B cell (primary cell): Measurements from ENCODE around the gene CDH16. TPM values are rescaled to one million over a fixed set of nuclear protein-coding genes. Genes with fewer than 3 reads are reported as not detected.

Source experiments
- ATAC-seq: fragments of 200-7000 bp; cut with Tn5 transposase; one replicate; pipeline ENCODE4 v1.10.0; 2021; ENCODE audit warnings: low read depth, mild to moderate bottlenecking, moderate number of reproducible peaks, moderate library complexity
- CTCF ChIA-PET: fragments of 350-600 bp; sonication (Branson Sonifier 250); formaldehyde crosslinking; loops from one replicate; lab custom pipeline; 2021; ENCODE audit warnings: antibody characterized with exemption, inconsistent platforms; lab: Charles Lee
- POLR2A ChIA-PET: fragments of 350-600 bp; sonication (Branson Sonifier 250); formaldehyde crosslinking; loops from one replicate; lab custom pipeline; 2021; ENCODE audit warnings: antibody characterized with exemption; lab: Charles Lee
- DNase-seq: peaks from one replicate; pipeline ENCODE4 v3.0.0; 2013
- H2AFZ ChIP-seq: 2 replicates; pipeline ENCODE4 v1.6.1; 2012; ENCODE audit warnings: mild to moderate bottlenecking, low read depth, low read length; ENCODE audit not compliant: insufficient read depth, poor library complexity, severe bottlenecking
- H3K27ac ChIP-seq, 2 donors: 1 replicate in 1 of 2; 2 replicates in 1 of 2; pipeline ENCODE4 v1.5.1; 2012 to 2013; ENCODE audit warnings: low read length in 2 of 2, mild to moderate bottlenecking in 2 of 2, moderate library complexity in 1 of 2
- H3K27me3 ChIP-seq, 4 experiments: fragments of 200-600 bp in 1 of 4; sonication (generic) in 1 of 4; replicated peaks in 1 of 4; 1 replicate in 2 of 4; 2 replicates in 2 of 4; pipeline versions ENCODE4 v1.6.1 to v1.7.0; 2013 to 2016; ENCODE audit warnings: low read length in 3 of 4, mild to moderate bottlenecking in 2 of 4, mixed read lengths in 1 of 4, moderate library complexity in 1 of 4; ENCODE audit not compliant: insufficient read depth in 4 of 4, control insufficient read depth in 3 of 4; ENCODE audit errors: control extremely low read depth in 1 of 4
- H3K36me3 ChIP-seq, 2 experiments: replicated peaks in 1 of 2; 1 replicate in 1 of 2; 2 replicates in 1 of 2; pipeline versions ENCODE4 v1.6.1 to v1.7.1; 2013; ENCODE audit warnings: low read length in 1 of 2; ENCODE audit not compliant: insufficient read depth in 2 of 2, control insufficient read depth in 1 of 2; ENCODE audit errors: control extremely low read depth in 1 of 2, extremely low read depth in 1 of 2
- H3K4me1 ChIP-seq, 2 donors: fragments of 200-600 bp in 1 of 2; sonication (generic) in 1 of 2; 1 replicate in 1 of 2; 2 replicates in 1 of 2; pipeline versions ENCODE4 v1.5.1 to v1.6.1; 2013 to 2017; ENCODE audit warnings: low read length in 2 of 2; ENCODE audit not compliant: control insufficient read depth in 2 of 2, insufficient read depth in 2 of 2
- H3K4me2 ChIP-seq: replicated peaks from 2 replicates; pipeline ENCODE3; 2012; ENCODE audit warnings: mild to moderate bottlenecking, low read depth, low read length; ENCODE audit not compliant: poor library complexity, severe bottlenecking
- H3K4me3 ChIP-seq, 5 experiments: fragments of 200-600 bp in 1 of 5; sonication (generic) in 1 of 5; 1 replicate in 3 of 5; 2 replicates in 2 of 5; pipeline versions ENCODE4 v1.5.1 to v1.7.0; 2011 to 2016; ENCODE audit warnings: low read length in 4 of 5, mild to moderate bottlenecking in 4 of 5, low read depth in 2 of 5, control low read depth in 1 of 5, moderate library complexity in 1 of 5; ENCODE audit not compliant: insufficient read depth in 1 of 5; ENCODE audit errors: control extremely low read depth in 1 of 5, extremely low read depth in 1 of 5
- H3K79me2 ChIP-seq: fragments of 200-600 bp; sonication (generic); one replicate; pipeline ENCODE4 v1.6.0; 2016; ENCODE audit warnings: low read length; ENCODE audit not compliant: control insufficient read depth, insufficient read depth
- H3K9ac ChIP-seq: fragments of 200-600 bp; sonication (generic); 2 replicates; pipeline ENCODE4 v1.6.1; 2017; ENCODE audit warnings: mild to moderate bottlenecking, low read length, moderate library complexity
- H3K9me3 ChIP-seq, 3 donors: one replicate each; pipeline versions ENCODE4 v1.6.1 to v1.7.1; 2013; ENCODE audit warnings: low read length in 2 of 3; ENCODE audit not compliant: control insufficient read depth in 2 of 3, insufficient read depth in 1 of 3; ENCODE audit errors: control extremely low read depth in 1 of 3
- H4K20me1 ChIP-seq: 2 replicates; pipeline ENCODE4 v1.6.0; 2012; ENCODE audit warnings: mild to moderate bottlenecking, low read length; ENCODE audit not compliant: insufficient read depth, control insufficient read depth, poor library complexity, severe bottlenecking
- H3K27ac Mint-ChIP-seq: one replicate; pipeline ENCODE4 v1.8.0; 2021; ENCODE audit warnings: mixed read lengths
- H3K27me3 Mint-ChIP-seq: one replicate; pipeline ENCODE4 v1.8.0; 2021; ENCODE audit warnings: mixed read lengths
- H3K4me1 Mint-ChIP-seq: one replicate; pipeline ENCODE4 v1.8.0; 2021; ENCODE audit warnings: mixed read lengths
- H3K4me3 Mint-ChIP-seq: one replicate; pipeline ENCODE4 v1.8.0; 2021; ENCODE audit warnings: mixed read lengths
- H3K9me3 Mint-ChIP-seq: one replicate; pipeline ENCODE4 v1.8.0; 2022; ENCODE audit warnings: mixed read lengths; ENCODE audit not compliant: insufficient read depth
- EZH2 ChIP-seq: IDR thresholded peaks from 2 replicates; pipeline ENCODE4 v1.6.1; 2012; ENCODE audit warnings: borderline replicate concordance, low read depth, mild to moderate bottlenecking, moderate library complexity, low read length; ENCODE audit not compliant: insufficient read depth, poor library complexity, severe bottlenecking
- WGBS: methylation state at CpG from one replicate; pipeline ENCODE4 v1.1.5; 2013; ENCODE audit warnings: missing lambda C conversion rate; ENCODE audit not compliant: insufficient coverage; 5-methylcytosine and 5-hydroxymethylcytosine counted together
- intact Hi-C: fragments of 100-400 bp; cut with micrococcal nuclease; formaldehyde crosslinking; loops from one replicate; pipeline ENCODE4 v1.10.0; 2022
- polyA plus RNA-seq: library from polyadenylated mRNA; depleted of rRNA; stranded (reverse); fragments of >200 nt; gene quantifications from 2 replicates; pipeline ENCODE4 v1.2.3, GENCODE V29; 2012
- total RNA-seq, 2 donors: library from RNA; stranded (reverse); fragments of 120-200 nt in 1 of 2; gene quantifications; 1 replicate in 1 of 2; 2 replicates in 1 of 2; pipeline versions ENCODE4 v1.2.3 to v1.2.4, GENCODE V29; 2013 to 2022
- TF ChIP-seq, protein P1 (sequence below): fragments of 200-600 bp; IDR thresholded peaks from one replicate; pipeline ENCODE4 v1.8.0; 2022; ENCODE audit warnings: antibody characterized with exemption, mild to moderate bottlenecking

CDH16 gene
- total and polyA plus RNA-seq, 2 donors (not counting 1 experiment from before 2014, with no cell fraction given) = not detected

DNA sequence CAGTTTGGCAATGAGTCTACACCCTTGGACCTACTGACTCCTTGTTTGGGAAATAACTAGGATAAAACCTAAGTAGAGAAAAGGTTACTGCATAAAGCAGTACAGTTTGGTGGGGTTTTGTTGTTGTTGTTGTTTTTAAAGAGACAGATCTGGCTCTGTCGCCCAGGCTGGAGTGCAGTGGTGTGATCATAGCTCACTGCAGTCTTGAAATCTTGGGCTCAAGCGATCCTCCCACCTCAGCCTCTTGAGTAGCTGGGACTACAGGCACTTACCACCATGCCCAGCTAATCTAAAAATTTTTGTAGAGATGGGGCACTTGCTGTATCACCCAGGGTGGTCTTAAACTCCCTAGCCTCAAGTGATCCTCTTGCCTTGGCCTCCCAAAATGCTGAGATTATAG, 37.1 kb downstream of the CDH16 start:
- no peak overlapping the region for H3K27ac ChIP-seq
- H2AFZ ChIP-seq = no peak overlapping the region
- TF ChIP-seq, protein P1, sequence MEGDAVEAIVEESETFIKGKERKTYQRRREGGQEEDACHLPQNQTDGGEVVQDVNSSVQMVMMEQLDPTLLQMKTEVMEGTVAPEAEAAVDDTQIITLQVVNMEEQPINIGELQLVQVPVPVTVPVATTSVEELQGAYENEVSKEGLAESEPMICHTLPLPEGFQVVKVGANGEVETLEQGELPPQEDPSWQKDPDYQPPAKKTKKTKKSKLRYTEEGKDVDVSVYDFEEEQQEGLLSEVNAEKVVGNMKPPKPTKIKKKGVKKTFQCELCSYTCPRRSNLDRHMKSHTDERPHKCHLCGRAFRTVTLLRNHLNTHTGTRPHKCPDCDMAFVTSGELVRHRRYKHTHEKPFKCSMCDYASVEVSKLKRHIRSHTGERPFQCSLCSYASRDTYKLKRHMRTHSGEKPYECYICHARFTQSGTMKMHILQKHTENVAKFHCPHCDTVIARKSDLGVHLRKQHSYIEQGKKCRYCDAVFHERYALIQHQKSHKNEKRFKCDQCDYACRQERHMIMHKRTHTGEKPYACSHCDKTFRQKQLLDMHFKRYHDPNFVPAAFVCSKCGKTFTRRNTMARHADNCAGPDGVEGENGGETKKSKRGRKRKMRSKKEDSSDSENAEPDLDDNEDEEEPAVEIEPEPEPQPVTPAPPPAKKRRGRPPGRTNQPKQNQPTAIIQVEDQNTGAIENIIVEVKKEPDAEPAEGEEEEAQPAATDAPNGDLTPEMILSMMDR = no peak
- TF ChIP-seq EZH2 = no peak
- ChIA-PET CTCF (interaction anchor here (0.9 to 3.1 kb wide), 5 partner anchors 9 to 475 kb away, joined by 4 to 28 read pairs (median 9); partner anchors contain the start of gene NAE1), POLR2A (no interaction called here)
- Mint-ChIP-seq H3K27me3 (no peaks in the 10 kb centered on the region), H3K4me3 (peak overlapping the region; percentile 63), H3K27ac (no peak overlapping the region), H3K4me1 (peaks cover 17% of the 10 kb centered on the region), H3K9me3 (no peaks in the 10 kb centered on the region)
- H3K4me3 ChIP-seq = no peak overlapping the region
- H3K27me3 ChIP-seq = no peaks in the 10 kb centered on the region
- DNase-seq (no peak), ATAC-seq (no peak)
- H3K9me3 ChIP-seq = no peaks in the 10 kb centered on the region
- H3K9ac ChIP-seq = no peak overlapping the region
- 63% methylated on average over 1 of the region's 2 CpGs for WGBS
- intact Hi-C loops = loop anchor here (2.0 to 5.0 kb wide), 2 partner anchors 51 kb away; partner anchors contain the start of genes CIAO2B and NAE1
- H3K4me2 ChIP-seq = peak overlapping the region; percentile 96
- peaks cover 0 to 15% of the 10 kb centered on the region in 2 experiments for H3K36me3 ChIP-seq
- H3K79me2 ChIP-seq = peaks cover 12% of the 10 kb centered on the region
- no peaks in the 10 kb centered on the region for H4K20me1 ChIP-seq
- peaks cover 4 to 16% of the 10 kb centered on the region in 2 donors for H3K4me1 ChIP-seq

DNA sequence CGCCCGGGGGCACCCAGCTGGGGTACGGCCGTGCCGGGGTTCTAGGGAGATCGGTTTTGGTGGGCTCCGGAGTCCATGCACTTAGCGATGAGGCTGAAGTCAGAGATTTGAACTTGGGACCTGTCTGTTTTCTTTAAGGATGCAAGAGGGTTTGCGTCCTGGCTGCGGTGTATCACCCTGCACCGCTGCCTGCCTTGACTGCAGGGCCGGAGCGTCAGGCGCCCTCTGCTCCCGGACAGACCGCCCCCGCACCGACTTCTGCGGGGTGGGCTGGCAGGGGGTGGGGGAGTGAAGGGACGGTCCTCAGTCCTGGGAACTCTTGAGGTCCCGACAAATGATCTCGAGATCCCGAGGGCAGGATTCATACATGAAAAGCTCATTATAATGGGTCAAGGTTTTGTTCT, 37.7 kb downstream of the CDH16 start:
- TF ChIP-seq EZH2 = no peak
- TF ChIP-seq, protein P1 = no peak
- ATAC-seq (no peak), DNase-seq (no peak)
- peak overlapping the region; percentile 20 for H3K27ac Mint-ChIP-seq
- H3K27me3 ChIP-seq = no peaks in the 10 kb centered on the region
- H3K4me3 Mint-ChIP-seq = peak overlapping the region; percentile 98
- peak overlapping the region in 1 of 2 donors; percentile 46 for H3K27ac ChIP-seq
- WGBS = 2% methylated on average over 20 of the region's 23 CpGs
- no peaks in the 10 kb centered on the region for H3K27me3 Mint-ChIP-seq
- peak overlapping the region; percentile 96 for H3K4me2 ChIP-seq
- no peaks in the 10 kb centered on the region for H4K20me1 ChIP-seq
- H3K4me1 Mint-ChIP-seq = peaks cover 17% of the 10 kb centered on the region
- H3K9me3 Mint-ChIP-seq = no peaks in the 10 kb centered on the region
- H2AFZ ChIP-seq = peak overlapping the region; percentile 93
- H3K36me3 ChIP-seq = peaks cover 0 to 15% of the 10 kb centered on the region in 2 experiments
- intact Hi-C loops = loop anchor here (2.0 to 5.0 kb wide), 2 partner anchors 50 to 51 kb away; partner anchors contain the start of genes CIAO2B and NAE1
- H3K9me3 ChIP-seq = no peaks in the 10 kb centered on the region
- H3K79me2 ChIP-seq = peaks cover 12% of the 10 kb centered on the region
- peaks cover 4 to 16% of the 10 kb centered on the region in 2 donors for H3K4me1 ChIP-seq
- peak overlapping the region; percentile 25 to 91 (median 85) for H3K4me3 ChIP-seq
- CTCF ChIA-PET = interaction anchor here (0.9 to 3.1 kb wide), 7 partner anchors 9 to 475 kb away, joined by 3 to 28 read pairs (median 5); partner anchors contain the start of genes DYNC1LI2 and NAE1
- H3K9ac ChIP-seq = peak overlapping the region; percentile 78
- POLR2A ChIA-PET = interaction anchor here (0.5 to 0.6 kb wide), 2 partner anchors 167 to 429 kb away, joined by 3 to 4 read pairs; no protein-coding TSS in a partner anchor
